HG03575 (cell line): ENCODE data around the gene CFAP57.

ENCODE experiments used
- ATAC-seq: cut with Tn5 transposase; IDR thresholded peaks from one replicate; pipeline ENCODE4 v1.9.1; 2021; ENCODE audit not compliant: unreplicated experiment, insufficient number of reproducible peaks, low FRiP score; ENCODE audit errors: extremely low read depth

The CFAP57 gene

DNA sequence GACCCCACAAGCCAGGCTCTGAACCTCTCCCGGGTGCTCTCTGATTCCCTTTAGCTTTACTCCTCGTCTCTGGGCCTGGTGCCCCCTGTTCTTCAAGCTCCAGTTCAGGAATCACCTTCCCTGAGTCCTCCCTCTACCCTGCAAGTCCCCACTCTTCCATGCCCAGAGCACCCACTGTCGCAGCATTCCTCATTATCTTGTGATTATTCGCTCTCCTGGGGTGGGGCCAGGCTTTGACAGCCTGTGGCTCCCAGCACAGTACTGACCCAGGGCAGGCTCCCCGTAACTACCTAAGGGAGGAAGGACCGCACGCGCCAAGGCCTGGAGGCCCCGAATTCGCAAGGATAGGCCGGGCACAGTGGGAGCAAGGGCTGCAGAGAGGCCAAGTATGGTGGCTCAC is 114.0 kb downstream of the CFAP57 start:
- ATAC-seq = no peak

DNA sequence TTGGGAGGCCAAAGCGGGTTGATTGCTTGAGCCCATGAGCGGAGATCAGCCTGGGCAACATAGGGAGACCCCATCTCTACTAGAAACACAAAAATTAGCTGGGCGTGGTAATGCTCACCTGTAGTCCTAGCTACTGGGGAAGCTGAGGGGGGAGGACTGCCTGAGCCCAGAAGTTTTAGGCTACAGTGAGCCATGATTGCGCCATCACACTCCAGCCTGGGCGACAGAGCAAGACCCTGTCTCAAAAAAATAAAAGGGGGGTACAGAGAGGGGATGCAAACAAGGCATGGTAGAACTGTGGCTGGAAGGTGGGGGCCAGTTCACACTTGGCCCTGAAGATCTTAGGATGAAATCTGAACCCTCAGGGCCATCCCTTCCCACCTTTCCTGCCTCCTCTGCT is 114.4 kb downstream of the CFAP57 start:
- no peak for ATAC-seq

DNA sequence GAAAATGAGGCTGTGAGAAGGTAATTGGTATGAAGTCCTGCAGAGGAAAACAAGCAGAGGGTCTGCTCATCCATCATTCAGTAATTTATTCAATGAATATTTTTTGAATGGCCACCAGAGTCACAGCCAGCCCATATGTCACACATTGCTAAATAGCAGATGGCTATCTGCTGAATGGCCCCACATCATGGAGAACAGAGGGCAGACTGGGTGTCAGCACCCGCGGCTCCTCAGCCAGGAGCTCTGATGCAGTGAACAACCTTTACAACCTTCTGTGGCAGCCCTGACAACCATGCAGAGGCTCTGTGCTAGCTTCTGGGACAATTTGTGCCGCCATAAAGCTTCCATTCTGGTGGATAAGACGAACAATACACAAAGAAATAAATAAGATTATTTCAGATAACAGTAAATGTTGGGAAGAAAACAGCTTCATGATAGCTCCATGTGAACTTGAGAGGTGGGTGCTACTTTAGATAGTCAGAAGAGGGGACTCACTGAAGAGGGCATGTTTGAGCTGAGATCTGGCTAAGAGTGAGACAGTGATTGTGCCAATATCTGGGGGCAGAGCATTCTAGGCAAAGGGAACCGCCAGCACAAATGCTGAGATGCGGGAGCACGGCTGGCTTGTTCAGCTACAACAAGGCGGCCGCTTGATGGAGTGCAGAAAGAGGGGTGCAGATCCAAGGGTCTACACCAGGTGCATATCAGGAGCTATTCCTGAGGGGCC is 116.1 kb downstream of the CFAP57 start:
- no peak for ATAC-seq

- no peak for ATAC-seq
Measured at GRCh38 chr1:43288785-43289706, 116.9 kb downstream of the CFAP57 start.

- ATAC-seq = no peak
Measured at GRCh38 chr1:43292216-43292615, 120.1 kb downstream of the CFAP57 start.

DNA sequence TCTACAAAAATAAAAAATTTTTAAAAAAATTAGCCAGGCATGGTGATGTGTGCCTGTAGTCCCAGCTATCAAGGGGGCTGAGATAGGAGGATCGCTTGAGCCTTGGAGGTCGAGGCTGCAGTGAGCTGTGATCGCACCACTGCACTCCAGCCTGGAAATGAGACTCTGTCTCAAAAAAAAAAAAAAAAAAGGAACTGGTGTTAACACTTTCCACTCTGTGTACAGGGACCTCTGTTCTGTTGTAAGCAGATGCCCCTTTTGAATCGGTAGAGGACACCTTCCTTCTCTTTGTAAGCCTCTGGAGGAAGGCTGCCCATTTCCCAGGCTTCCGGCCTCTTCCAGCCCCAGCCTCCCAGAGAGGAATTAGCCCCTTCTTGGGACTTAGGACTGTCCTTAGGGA is 120.5 kb downstream of the CFAP57 start:
- no peak for ATAC-seq

DNA sequence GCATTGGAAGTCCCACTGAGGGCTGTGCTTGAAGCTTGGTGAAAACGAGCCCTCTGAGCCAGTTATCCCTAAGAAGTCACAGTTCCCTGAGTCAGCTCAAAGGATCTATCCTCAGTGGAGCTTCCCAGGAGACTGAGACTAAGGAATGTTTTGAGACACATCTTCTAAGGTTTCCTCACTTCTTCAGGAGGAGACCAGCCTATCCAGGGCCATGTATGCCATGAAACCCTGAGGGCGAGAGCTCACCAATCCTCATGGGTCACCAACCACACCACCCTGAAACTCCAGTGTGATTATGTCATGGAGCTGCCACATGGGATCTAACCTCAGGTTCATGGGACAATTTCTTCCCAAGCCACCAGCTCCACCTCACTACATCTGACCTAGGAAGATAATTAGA is 121.0 kb downstream of the CFAP57 start:
- ATAC-seq = no peak

DNA sequence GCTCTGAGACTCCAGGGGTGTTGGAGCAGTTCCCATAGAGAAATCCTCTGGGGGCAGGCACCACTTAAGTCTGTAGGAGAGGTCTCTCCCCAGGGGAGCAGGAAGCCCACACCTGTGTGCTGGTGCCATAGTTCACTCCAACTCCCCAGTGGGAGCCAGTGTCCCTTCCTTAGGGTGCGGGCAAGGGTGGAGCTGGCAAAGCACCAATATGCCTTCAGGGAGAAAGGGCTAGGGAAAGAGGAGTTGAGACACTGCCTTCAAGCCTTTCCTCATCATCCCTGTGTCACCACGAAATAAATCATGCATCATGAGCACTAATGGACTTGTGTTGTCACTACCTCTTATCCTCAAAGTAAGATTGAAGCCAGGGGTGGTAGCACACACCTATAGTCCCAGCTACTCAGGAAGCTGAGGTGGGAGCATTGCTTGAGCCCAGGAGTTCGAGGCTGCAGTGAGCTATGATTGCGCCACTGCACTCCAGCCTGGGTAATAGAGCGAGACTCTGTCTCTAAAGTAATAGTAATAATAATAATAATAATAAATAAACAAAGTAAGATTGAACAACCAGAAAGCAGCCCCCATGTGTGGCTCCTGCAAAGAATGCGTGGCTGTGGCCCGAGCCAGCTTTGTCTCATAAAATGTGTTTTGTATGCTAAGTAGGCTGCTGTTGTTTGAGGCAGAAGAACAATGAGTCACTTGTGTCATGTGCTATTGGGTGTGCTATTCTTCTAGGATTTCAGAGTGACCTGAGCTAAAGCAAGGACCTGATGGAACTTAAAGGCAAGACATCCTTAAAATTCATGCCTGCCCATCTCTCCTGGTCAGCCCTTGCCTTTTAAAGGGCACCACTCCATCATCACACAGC is 122.0 kb downstream of the CFAP57 start:
- no peak for ATAC-seq

DNA sequence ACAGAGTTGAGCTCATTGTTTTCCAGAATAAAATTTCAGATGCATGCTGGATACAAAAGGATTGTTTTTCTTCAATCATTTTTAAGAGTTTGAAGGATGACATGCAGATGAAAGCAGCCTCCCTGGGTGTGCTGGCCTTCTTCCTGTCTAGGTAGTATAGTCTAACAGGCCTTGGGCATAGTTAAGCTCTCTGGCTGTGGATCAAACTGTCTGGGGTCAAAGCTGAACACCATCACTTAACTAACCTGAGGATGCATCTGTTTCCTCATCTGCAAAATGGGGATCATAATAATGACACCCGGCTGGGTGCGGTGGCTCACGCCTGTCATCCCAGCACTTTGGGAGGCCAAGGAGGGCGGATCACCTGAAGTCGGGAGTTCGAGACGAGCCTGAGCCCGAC is 122.6 kb downstream of the CFAP57 start:
- ATAC-seq = no peak

GRCh38 chr1:43296207-43296606 is 124.1 kb downstream of the CFAP57 start:
- no peak for ATAC-seq

DNA sequence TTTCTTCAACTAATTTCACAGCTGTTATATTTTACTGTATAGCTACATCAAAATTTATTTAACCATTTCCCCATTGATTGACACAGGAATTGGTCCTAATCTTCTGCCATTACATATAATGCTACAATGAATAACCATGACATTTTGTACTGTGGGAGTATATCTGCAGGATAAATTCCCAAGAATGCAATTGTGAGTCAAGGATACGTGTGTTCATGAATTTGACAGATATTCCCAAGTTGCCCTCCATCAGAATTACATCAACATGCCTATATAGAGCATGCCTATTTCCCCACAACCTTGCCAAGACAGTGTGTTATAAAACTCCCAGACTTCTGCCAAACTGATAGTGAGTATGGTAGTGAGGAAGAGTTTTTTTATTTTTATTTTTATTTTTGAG is 125.9 kb downstream of the CFAP57 start:
- ATAC-seq = no peak

DNA sequence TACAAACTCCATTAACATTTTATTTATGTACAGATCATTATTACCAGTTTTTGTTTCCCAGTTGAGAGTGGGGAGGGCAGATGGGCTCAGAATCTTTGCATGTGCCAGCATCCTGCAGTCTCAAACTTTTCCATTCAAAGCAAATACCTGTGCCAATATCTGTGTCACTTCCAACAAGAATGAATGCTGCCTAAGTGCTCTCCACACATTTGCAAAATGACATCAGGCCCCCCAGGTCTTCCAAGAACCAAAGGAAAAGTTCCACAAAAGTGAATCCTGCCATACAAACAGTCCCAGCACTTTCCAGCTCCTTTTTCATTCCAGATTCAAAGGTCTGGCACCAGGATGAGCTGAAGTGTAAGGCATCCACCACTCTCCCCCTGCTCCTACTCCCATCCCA is 127.0 kb downstream of the CFAP57 start:
- ATAC-seq = no peak

GRCh38 chr1:43300378-43301094 is 128.4 kb downstream of the CFAP57 start, which contains the start of gene TIE1:
Gene TIE1, plus strand, starts transcription at chr1:43300982. Its CDS starts 90 bp downstream, at chr1:43301072.
- no peak for ATAC-seq

GRCh38 chr1:43302201-43302600 is 130.1 kb downstream of the CFAP57 start:
- no peak for ATAC-seq

DNA sequence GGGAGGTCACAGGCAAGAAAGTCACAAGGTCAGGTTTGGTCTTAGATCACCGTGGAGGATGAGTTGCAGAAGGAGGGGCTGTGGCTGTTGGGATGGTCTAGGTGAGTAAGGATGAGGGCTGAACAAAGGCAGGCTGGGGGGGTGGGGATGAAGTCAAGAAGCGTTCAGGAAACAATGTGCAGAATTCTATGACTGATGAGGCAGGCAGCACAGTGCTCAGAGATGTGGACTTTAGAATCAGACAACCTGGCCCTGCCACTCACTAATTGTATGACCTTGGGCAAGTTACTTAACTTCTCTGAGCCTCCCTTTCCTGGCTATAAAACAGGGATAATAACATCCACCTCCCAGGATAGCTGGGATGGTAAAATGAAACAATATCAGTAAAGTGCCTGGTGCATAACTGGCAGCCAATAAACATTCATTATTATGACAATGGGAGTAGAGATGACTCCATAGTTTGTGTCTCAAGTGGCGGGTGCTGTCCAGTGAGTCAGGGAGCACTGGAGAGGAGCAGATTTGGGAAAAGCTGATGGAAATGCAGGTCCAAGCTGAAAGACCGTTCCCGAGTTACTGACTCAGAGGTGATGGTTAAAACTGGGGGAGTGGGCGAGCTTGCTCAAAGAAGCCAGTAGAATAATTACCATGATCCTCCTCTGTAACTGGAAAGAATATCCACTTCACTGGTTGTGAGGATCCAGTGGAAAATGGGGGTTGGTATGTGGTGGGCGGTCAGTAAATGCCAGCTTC is 130.8 kb downstream of the CFAP57 start:
- no peak for ATAC-seq

GRCh38 chr1:43303471-43304313 is 131.6 kb downstream of the CFAP57 start:
- no peak for ATAC-seq
